ENCODE data around the gene NECTIN4.
A peak's percentile ranks its signal among the peaks of the same experiment; 100 is the strongest.

The NECTIN4 gene

GRCh38 chr1:161111117-161111516 is 21.8 kb upstream of the NECTIN4 start:
- DNase-seq: no peak

- no peak for DNase-seq
Measured at GRCh38 chr1:161106431-161106830, 17.1 kb upstream of the NECTIN4 start.

- DNase-seq: no peak
Measured at GRCh38 chr1:161100556-161100955, 11.2 kb upstream of the NECTIN4 start.

- no peak for DNase-seq
Measured at GRCh38 chr1:161099090-161099802, 9.9 kb upstream of the NECTIN4 start.

- peak; percentile 67 for DNase-seq
Measured at GRCh38 chr1:161098210-161099068, 9.1 kb upstream of the NECTIN4 start, which contains the start of gene KLHDC9. TSS of gene KLHDC9 (plus strand) at chr1:161098361. CDS start at chr1:161098536, 175 bp downstream.

GRCh38 chr1:161096530-161096929 is 7.2 kb upstream of the NECTIN4 start:
- no peak for DNase-seq

GRCh38 chr1:161096015-161096414 is 6.7 kb upstream of the NECTIN4 start:
- no peak for DNase-seq

- no peak for DNase-seq
Measured at GRCh38 chr1:161095230-161095629, 5.9 kb upstream of the NECTIN4 start.

- no peak for DNase-seq
Measured at GRCh38 chr1:161094481-161094880, 5.1 kb upstream of the NECTIN4 start.

GRCh38 chr1:161092621-161093028 is 3.3 kb upstream of the NECTIN4 start:
- DNase-seq: no peak

GRCh38 chr1:161091796-161092507 is 2.6 kb upstream of the NECTIN4 start:
- DNase-seq: no peak

GRCh38 chr1:161091093-161091492 is 1.7 kb upstream of the NECTIN4 start:
- no peak for DNase-seq

GRCh38 chr1:161090617-161091016 is 1.3 kb upstream of the NECTIN4 start:
- DNase-seq: no peak

GRCh38 chr1:161089938-161090337 is 580 bp upstream of the NECTIN4 start:
- no peak for DNase-seq

GRCh38 chr1:161088587-161089110 is 709 bp downstream of the NECTIN4 start:
- DNase-seq: no peak

GRCh38 chr1:161086457-161086856 is 2.9 kb downstream of the NECTIN4 start:
- no peak for DNase-seq

GRCh38 chr1:161085165-161085564 is 4.2 kb downstream of the NECTIN4 start:
- no peak for DNase-seq

- DNase-seq: no peak
Measured at GRCh38 chr1:161084597-161084988, 4.8 kb downstream of the NECTIN4 start.

- no peak for DNase-seq
Measured at GRCh38 chr1:161083748-161084596, 5.4 kb downstream of the NECTIN4 start.

GRCh38 chr1:161082996-161083747 is 6.2 kb downstream of the NECTIN4 start:
- DNase-seq: no peak

- DNase-seq: no peak
Measured at GRCh38 chr1:161082483-161082882, 6.9 kb downstream of the NECTIN4 start.
